HG02884 (cell line): ENCODE measurements around the gene UBE2G1.
A peak's percentile ranks its signal among the peaks of the same experiment; 100 is the strongest.
"Not testable (repeated sequence)": the region's sequence is repeated elsewhere in the genome, so short reads cannot be mapped to it uniquely, and the experiment has no call there.

ENCODE experiments used
- ATAC-seq: cut with Tn5 transposase; IDR thresholded peaks from one replicate; pipeline ENCODE4 v1.9.1; 2021; ENCODE audit warnings: mild to moderate bottlenecking, moderate library complexity; ENCODE audit not compliant: unreplicated experiment

Gene UBE2G1

GRCh38 chr17:4366327-4367063 is at the start of gene UBE2G1:
UBE2G1 (minus strand) TSS chr17:4366675; CDS start chr17:4366316, 359 bp downstream.
- peak; percentile 61 for ATAC-seq

GRCh38 chr17:4412933-4413831 is 46.7 kb upstream of the UBE2G1 start:
- no peak for ATAC-seq

- ATAC-seq, result no peak
These were observed 44.7 kb upstream of the UBE2G1 start for GRCh38 chr17:4411201-4411600.

- no peak for ATAC-seq
These were observed 43.2 kb upstream of the UBE2G1 start for GRCh38 chr17:4409659-4410058.

- ATAC-seq, result no peak
These were observed 41.4 kb upstream of the UBE2G1 start for GRCh38 chr17:4407851-4408250.

GRCh38 chr17:4407216-4407615 is 40.7 kb upstream of the UBE2G1 start:
- ATAC-seq, result no peak

GRCh38 chr17:4406386-4406785 is 39.9 kb upstream of the UBE2G1 start:
- ATAC-seq, result no peak

- ATAC-seq, result no peak
These were observed 39.2 kb upstream of the UBE2G1 start for GRCh38 chr17:4405699-4406098.

GRCh38 chr17:4405038-4405669 is 38.7 kb upstream of the UBE2G1 start:
- no peak for ATAC-seq

GRCh38 chr17:4397840-4398239 is 31.4 kb upstream of the UBE2G1 start:
- ATAC-seq, result no peak

GRCh38 chr17:4395111-4395478 is 28.6 kb upstream of the UBE2G1 start:
- no peak for ATAC-seq

- no peak for ATAC-seq
These were observed 28.0 kb upstream of the UBE2G1 start for GRCh38 chr17:4394208-4395110.

- ATAC-seq, result no peak
These were observed 27.3 kb upstream of the UBE2G1 start for GRCh38 chr17:4393806-4394205.

- ATAC-seq, result no peak
These were observed 22.6 kb upstream of the UBE2G1 start for GRCh38 chr17:4389079-4389478.

GRCh38 chr17:4387137-4387536 is 20.7 kb upstream of the UBE2G1 start:
- no peak for ATAC-seq

- no peak for ATAC-seq
These were observed 19.9 kb upstream of the UBE2G1 start for GRCh38 chr17:4386406-4386805.

GRCh38 chr17:4381690-4382671 is 15.5 kb upstream of the UBE2G1 start:
- ATAC-seq, result no peak

GRCh38 chr17:4378626-4379025 is 12.2 kb upstream of the UBE2G1 start:
- ATAC-seq, result no peak

GRCh38 chr17:4377247-4377646 is 10.8 kb upstream of the UBE2G1 start:
- ATAC-seq, result not testable (repeated sequence)
